ENCODE results near the gene PLCXD3.

GRCh38 chr5:41312066-41312465, 198.3 kb downstream of the PLCXD3 start:
- TF ChIP-seq MAX (IDR thresholded peaks at IDR 0.05; ENCODE audit: low read depth, low read length): no peak
- no peak for TF ChIP-seq CTCF (IDR thresholded peaks at IDR 0.05; ENCODE audit: low read depth, low read length)
- TF ChIP-seq POLR2A (IDR thresholded peaks at IDR 0.05; ENCODE audit: extremely low read depth, insufficient read length): no peak
